GM19023 (cell line): ENCODE results near the gene CALML3.

Source experiments
- ATAC-seq: cut with Tn5 transposase; IDR thresholded peaks from one replicate; pipeline ENCODE4 v1.9.1; 2021; ENCODE audit warnings: mild to moderate bottlenecking, moderate library complexity; ENCODE audit not compliant: unreplicated experiment

Gene CALML3

GRCh38 chr10:5523796-5524574 lies 776 bp upstream of the CALML3 start:
- ATAC-seq: no peak

- ATAC-seq: no peak
Measured at GRCh38 chr10:5525561-5526341, 990 bp downstream of the CALML3 start.

- ATAC-seq: no peak
Measured at GRCh38 chr10:5526691-5527331, 2.0 kb downstream of the CALML3 start.

GRCh38 chr10:5527332-5528200 lies 2.8 kb downstream of the CALML3 start:
- ATAC-seq: no peak

GRCh38 chr10:5528989-5529701 lies 4.4 kb downstream of the CALML3 start:
- no peak for ATAC-seq

- no peak for ATAC-seq
Measured at GRCh38 chr10:5529702-5530411, 5.1 kb downstream of the CALML3 start.

- no peak for ATAC-seq
Measured at GRCh38 chr10:5530412-5530806, 5.6 kb downstream of the CALML3 start.

- ATAC-seq: no peak
Measured at GRCh38 chr10:5530846-5531557, 6.2 kb downstream of the CALML3 start.

- no peak for ATAC-seq
Measured at GRCh38 chr10:5531558-5532306, 7.0 kb downstream of the CALML3 start.

- no peak for ATAC-seq
Measured at GRCh38 chr10:5532307-5532605, 7.5 kb downstream of the CALML3 start.

GRCh38 chr10:5532618-5533097 lies 7.9 kb downstream of the CALML3 start:
- ATAC-seq: no peak

- no peak for ATAC-seq
Measured at GRCh38 chr10:5533098-5533731, 8.5 kb downstream of the CALML3 start.

- ATAC-seq: no peak
Measured at GRCh38 chr10:5534051-5534821, 9.5 kb downstream of the CALML3 start.

GRCh38 chr10:5534880-5535856 lies 10.4 kb downstream of the CALML3 start:
- no peak for ATAC-seq

- ATAC-seq: no peak
Measured at GRCh38 chr10:5536486-5537081, 11.8 kb downstream of the CALML3 start.
